Measurements from ENCODE around the gene WTAP. TPM values are rescaled to one million over a fixed set of nuclear protein-coding genes. Genes with fewer than 3 reads are reported as not detected.
A peak's percentile ranks its signal among the peaks of the same experiment; 100 is the strongest.
"Not testable (repeated sequence)": the region's sequence is repeated elsewhere in the genome, so short reads cannot be mapped to it uniquely, and the experiment has no call there.

The WTAP gene
- polyA plus RNA-seq, 1 experiment: 38.5 TPM

- no peak for TF ChIP-seq CTCF (IDR thresholded peaks at IDR 0.05; ENCODE audit: low read depth, low read length)
- no peak overlapping the region for H3K27ac ChIP-seq (ENCODE audit: low read depth, low read length)
- H3K9me3 ChIP-seq (ENCODE audit: control insufficient read depth, insufficient read depth, low read length): no peaks in the 10 kb centered on the region
- ChIA-PET CTCF (interaction anchor here (0.9 to 2.4 kb wide), 5 partner anchors 11 to 27 kb away, joined by 4 to 8 read pairs (median 5); no protein-coding TSS in a partner anchor), POLR2A (interaction anchor here (0.7 to 2.4 kb wide), 2 partner anchors 8 to 17 kb away, joined by 4 to 11 read pairs; partner anchors contain the start of gene WTAP)
- no peak for DNase-seq (ENCODE audit: low read depth, low spot score)
- no peak overlapping the region for H3K4me3 ChIP-seq (ENCODE audit: low read depth, low read length)
- no peaks in the 10 kb centered on the region for H3K27me3 ChIP-seq (ENCODE audit: control insufficient read depth, insufficient read depth, low read length)
Observed at GRCh38 chr6:159718634-159719033, 8.7 kb upstream of the WTAP start.

GRCh38 chr6:159719287-159719686, 8.0 kb upstream of the WTAP start:
- no peaks in the 10 kb centered on the region for H3K27me3 ChIP-seq (ENCODE audit: control insufficient read depth, insufficient read depth, low read length)
- H3K4me3 ChIP-seq (ENCODE audit: low read depth, low read length): no peak overlapping the region
- no peak for TF ChIP-seq CTCF (IDR thresholded peaks at IDR 0.05; ENCODE audit: low read depth, low read length)
- H3K9me3 ChIP-seq (ENCODE audit: control insufficient read depth, insufficient read depth, low read length): no peaks in the 10 kb centered on the region
- DNase-seq (ENCODE audit: low read depth, low spot score): no peak
- ChIA-PET POLR2A (no interaction called here), CTCF (interaction anchor here (0.9 to 2.4 kb wide), 5 partner anchors 10 to 28 kb away, joined by 4 to 8 read pairs (median 5); no protein-coding TSS in a partner anchor)
- no peak overlapping the region for H3K27ac ChIP-seq (ENCODE audit: low read depth, low read length)

- POLR2A ChIA-PET: no interaction called here
- no peak for DNase-seq (ENCODE audit: low read depth, low spot score)
- Histone ChIP-seq H3K27me3 (ENCODE audit: control insufficient read depth, insufficient read depth, low read length) (no peaks in the 10 kb centered on the region), H3K27ac (ENCODE audit: low read depth, low read length) (no peak overlapping the region), H3K4me3 (ENCODE audit: low read depth, low read length) (no peak overlapping the region), H3K9me3 (ENCODE audit: control insufficient read depth, insufficient read depth, low read length) (no peaks in the 10 kb centered on the region)
- CTCF ChIA-PET: interaction anchor here (0.7 to 2.4 kb wide), 9 partner anchors 9 to 104 kb away, joined by 3 to 8 read pairs (median 5); no protein-coding TSS in a partner anchor
- TF ChIP-seq CTCF (IDR thresholded peaks at IDR 0.05; ENCODE audit: low read depth, low read length): peak; percentile 44
Observed at GRCh38 chr6:159720708-159721107, 6.6 kb upstream of the WTAP start.

DNA sequence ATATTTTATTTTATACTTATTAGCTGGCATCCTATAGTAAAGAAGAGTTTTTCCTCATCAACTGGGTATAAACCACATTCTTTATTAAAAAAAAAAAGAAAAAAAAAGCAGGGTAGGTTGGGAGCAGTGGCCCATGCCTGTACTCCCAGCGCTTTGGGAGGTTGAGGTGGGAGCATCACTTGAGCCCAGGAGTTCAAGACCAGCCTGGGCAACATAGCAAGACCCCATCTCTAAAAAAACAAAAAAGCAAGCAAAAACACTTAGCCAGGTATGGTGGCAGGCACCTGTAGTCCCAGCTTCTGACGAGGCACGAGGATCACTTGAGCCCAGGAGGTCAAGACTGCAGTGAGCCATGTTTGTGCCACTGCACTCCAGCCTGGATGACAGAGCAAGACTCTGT, 5.3 kb upstream of the WTAP start:
- CTCF ChIA-PET: interaction anchor here (0.7 kb wide), 1 partner anchor 262 kb away, joined by 4 read pairs; no protein-coding TSS in a partner anchor
- POLR2A ChIA-PET: not testable (repeated sequence)

DNA sequence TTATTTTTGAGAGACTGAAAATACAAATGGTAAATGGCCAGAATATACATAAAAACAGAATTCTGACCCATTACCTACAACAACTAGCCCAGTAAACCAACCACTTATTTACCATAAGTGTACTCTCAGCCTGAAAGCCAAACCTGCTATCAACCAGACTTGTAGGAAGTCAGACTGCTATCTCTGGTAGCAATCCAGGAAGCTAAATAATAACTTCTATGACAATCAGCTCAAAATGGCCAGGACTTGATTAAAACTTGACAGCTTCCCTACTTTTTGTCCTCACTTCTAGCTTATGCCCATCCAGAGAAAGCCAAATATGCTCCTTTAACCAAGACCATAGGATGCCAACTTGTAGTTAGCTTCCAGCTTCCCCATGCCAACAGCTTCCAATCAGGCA, 4.7 kb upstream of the WTAP start:
- POLR2A ChIA-PET: no interaction called here
- CTCF ChIA-PET: no interaction called here
- TF ChIP-seq CTCF (IDR thresholded peaks at IDR 0.05; ENCODE audit: low read depth, low read length): no peak

More for the DNA sequence above, 5.3 kb upstream of the WTAP start:
- not testable (repeated sequence) for H3K9me3 ChIP-seq (ENCODE audit: control insufficient read depth, insufficient read depth, low read length); H3K4me3 ChIP-seq (ENCODE audit: low read depth, low read length); H3K27me3 ChIP-seq (ENCODE audit: control insufficient read depth, insufficient read depth, low read length); DNase-seq (ENCODE audit: low read depth, low spot score); H3K27ac ChIP-seq (ENCODE audit: low read depth, low read length)

More for the DNA sequence above, 4.7 kb upstream of the WTAP start:
- Histone ChIP-seq H3K4me3 (ENCODE audit: low read depth, low read length) (no peak overlapping the region), H3K27me3 (ENCODE audit: control insufficient read depth, insufficient read depth, low read length) (no peaks in the 10 kb centered on the region), H3K9me3 (ENCODE audit: control insufficient read depth, insufficient read depth, low read length) (no peaks in the 10 kb centered on the region; the same call in 1 of the 2 replicates), H3K27ac (ENCODE audit: low read depth, low read length) (no peak overlapping the region)
- no peak for DNase-seq (ENCODE audit: low read depth, low spot score)

All from AG04450 (cell line).